ENCODE data around the gene SCNN1G.

DNA sequence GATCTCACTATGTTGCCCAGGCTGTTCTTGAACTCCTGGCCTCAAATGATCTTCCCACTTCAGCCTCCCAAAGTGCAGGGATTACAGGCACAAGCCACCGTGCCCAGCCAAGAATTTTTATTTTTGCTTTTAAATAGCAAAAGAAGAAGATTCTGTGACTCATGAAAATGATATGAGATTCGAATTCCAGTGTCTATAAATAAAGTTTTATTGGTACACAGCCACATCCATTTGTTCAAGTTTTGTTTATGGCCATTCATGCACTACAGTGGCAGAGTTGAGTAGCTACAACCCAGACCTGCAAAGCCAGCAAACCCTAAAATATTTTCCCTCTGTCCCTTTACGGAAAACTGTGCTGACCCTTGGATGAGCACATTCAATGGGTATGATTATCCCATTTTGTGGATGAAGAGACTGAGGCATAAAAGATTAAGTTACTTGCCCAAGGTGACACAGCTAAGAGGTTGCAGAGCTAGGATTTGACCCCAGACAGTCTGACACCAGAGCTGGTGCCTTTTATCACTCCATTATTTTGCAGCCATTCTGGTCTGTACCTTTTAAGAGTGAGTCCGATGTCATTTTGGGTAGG is 34.2 kb downstream of the SCNN1G start:
- TF ChIP-seq, protein P1, sequence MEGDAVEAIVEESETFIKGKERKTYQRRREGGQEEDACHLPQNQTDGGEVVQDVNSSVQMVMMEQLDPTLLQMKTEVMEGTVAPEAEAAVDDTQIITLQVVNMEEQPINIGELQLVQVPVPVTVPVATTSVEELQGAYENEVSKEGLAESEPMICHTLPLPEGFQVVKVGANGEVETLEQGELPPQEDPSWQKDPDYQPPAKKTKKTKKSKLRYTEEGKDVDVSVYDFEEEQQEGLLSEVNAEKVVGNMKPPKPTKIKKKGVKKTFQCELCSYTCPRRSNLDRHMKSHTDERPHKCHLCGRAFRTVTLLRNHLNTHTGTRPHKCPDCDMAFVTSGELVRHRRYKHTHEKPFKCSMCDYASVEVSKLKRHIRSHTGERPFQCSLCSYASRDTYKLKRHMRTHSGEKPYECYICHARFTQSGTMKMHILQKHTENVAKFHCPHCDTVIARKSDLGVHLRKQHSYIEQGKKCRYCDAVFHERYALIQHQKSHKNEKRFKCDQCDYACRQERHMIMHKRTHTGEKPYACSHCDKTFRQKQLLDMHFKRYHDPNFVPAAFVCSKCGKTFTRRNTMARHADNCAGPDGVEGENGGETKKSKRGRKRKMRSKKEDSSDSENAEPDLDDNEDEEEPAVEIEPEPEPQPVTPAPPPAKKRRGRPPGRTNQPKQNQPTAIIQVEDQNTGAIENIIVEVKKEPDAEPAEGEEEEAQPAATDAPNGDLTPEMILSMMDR (IDR thresholded peaks at IDR 0.05): no peak
- no peak for TF ChIP-seq EZH2 (IDR thresholded peaks at IDR 0.05)

Measured in neural progenitor cell (in vitro differentiated cells).